Stimulated activated CD4-positive, alpha-beta T cell treated with anti-CD3 and anti-CD28 coated beads, Interleukin-12 subunit alpha, Interleukin-12 subunit beta, amount 100 ng/mL, for 48 hours (primary cell): ENCODE measurements around the gene SPATA13.

ENCODE experiments used
- DNase-seq, 3 donors: peaks; one replicate each; pipeline ENCODE4 v3.0.0-alpha.2; 2020; ENCODE audit warnings: low read depth in 2 of 3, low spot score in 1 of 3

The SPATA13 gene

DNA sequence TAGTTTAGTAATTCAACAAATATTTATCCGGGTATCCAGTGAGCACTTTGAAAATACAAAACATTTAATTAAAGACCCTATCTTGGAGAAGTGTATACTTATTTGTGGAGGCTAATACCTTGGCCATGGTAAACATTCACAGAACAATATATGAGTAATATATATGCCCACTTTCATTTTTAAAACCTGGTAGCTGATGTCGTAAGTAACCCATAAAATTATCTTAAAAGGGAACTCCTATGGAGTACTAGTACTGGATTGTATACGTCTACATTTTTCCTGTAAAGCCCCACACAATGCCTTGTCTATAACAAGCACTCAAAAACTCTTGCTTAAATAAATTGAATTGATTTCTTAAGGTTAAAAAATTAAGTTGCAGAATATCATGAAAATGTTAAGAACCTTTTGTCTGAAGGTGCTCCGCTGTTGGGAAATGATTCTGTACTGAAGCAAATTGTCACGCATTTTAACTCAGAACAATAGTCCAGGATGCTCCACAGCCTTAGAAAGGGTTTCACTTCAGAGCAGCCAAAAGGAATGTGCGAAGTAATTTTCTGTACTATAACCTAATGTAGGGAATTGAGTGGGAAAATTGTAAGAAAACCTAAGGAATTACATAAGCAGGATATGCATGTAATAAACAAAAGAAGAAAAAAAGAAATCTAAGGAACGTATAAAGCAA, 90.0 kb downstream of the SPATA13 start:
- no peak for DNase-seq

- DNase-seq = peak; percentile 56 to 77 (median 66)
Measured at GRCh38 chr13:24251525-24251924, 91.0 kb downstream of the SPATA13 start.

GRCh38 chr13:24252136-24252535, 91.6 kb downstream of the SPATA13 start:
- DNase-seq = no peak

DNA sequence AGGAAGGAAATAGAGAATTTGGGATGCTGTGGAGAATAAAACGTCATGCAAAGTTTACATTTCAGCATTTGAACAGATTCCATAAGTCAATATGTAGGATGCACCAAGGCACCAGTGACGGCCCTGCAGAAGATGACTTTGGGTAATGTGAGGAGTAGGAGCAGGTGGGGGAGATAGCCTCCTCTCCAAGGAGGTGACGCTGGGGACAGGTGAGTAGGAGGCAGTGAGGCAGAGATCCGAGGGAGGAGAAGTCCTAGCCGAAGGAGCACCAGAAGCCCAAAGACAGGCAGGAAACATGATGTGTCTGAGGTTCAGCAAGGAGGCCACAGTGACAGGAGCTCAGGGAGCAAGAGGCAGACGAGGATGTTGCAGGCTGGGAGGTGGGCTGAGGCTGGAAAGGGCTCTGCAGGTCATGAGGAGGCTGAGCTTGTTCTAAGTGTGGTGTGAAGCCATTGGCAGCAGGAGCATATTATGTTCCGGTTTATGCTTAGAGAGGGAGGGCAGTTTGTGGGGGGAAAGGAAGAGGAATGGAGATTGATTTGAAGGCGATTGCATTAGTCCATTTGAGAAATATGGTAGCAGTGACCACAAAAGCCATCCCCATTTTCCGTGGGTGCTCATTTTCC, 93.1 kb downstream of the SPATA13 start:
- no peak for DNase-seq

- DNase-seq = peak in 2 of 3 donors; percentile 52 to 61
Measured at GRCh38 chr13:24254146-24254841, 93.8 kb downstream of the SPATA13 start.

GRCh38 chr13:24257497-24257896, 97.0 kb downstream of the SPATA13 start:
- no peak for DNase-seq

- DNase-seq = no peak
Measured at GRCh38 chr13:24261566-24261965, 101.0 kb downstream of the SPATA13 start.

GRCh38 chr13:24263632-24264031, 103.1 kb downstream of the SPATA13 start:
- no peak for DNase-seq

GRCh38 chr13:24264976-24265375, 104.5 kb downstream of the SPATA13 start:
- peak; percentile 71 to 76 (median 74) for DNase-seq

DNA sequence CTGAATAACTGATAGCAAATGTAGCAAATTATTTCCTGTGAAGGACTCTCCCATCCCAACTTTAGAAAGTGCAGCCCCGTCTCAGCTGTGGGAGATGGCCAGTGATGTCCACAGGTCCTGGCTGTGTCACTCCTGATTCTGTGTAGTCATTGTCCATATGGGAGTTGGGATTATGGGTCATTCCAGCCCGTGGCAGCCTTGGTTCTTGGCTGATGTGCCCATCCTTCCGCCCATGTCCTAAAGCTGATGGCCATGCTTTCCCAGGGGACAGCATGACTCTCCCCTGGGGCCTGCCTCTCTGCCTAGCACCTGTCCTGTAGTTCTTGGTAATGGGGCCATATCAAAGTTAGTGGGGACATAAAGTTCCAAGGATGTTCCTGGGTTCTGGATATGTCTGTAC, 104.9 kb downstream of the SPATA13 start:
- no peak for DNase-seq

GRCh38 chr13:24267274-24267673, 106.8 kb downstream of the SPATA13 start:
- DNase-seq = no peak

- no peak for DNase-seq
Measured at GRCh38 chr13:24267801-24268200, 107.3 kb downstream of the SPATA13 start.

- no peak for DNase-seq
Measured at GRCh38 chr13:24269821-24270220, 109.3 kb downstream of the SPATA13 start.

- DNase-seq = no peak
Measured at GRCh38 chr13:24270639-24271141, 110.2 kb downstream of the SPATA13 start.

DNA sequence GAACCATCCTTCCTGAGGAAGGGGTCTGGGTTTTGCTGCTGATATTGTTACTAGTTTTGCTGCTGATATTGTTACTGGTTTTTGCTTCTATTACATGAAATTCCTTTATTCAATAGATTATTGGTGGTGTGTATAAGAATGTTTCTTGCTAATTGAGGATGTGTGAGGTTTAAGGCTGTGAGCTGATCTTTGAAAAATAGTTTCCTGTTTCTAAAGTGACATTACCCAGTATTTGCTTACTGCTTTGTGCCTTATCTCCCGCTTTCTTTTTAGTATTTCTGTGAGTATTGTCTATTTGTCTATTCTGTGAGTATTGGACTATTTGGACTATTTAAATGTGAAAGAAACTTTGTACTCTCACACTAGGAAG, 110.7 kb downstream of the SPATA13 start:
- DNase-seq = no peak

GRCh38 chr13:24271601-24272451, 111.3 kb downstream of the SPATA13 start:
- DNase-seq = no peak

- DNase-seq = no peak
Measured at GRCh38 chr13:24272452-24273161, 112.1 kb downstream of the SPATA13 start.

GRCh38 chr13:24273926-24274325, 113.4 kb downstream of the SPATA13 start:
- no peak for DNase-seq

- peak; percentile 62 to 71 (median 63) for DNase-seq
Measured at GRCh38 chr13:24274452-24275021, 114.0 kb downstream of the SPATA13 start.

DNA sequence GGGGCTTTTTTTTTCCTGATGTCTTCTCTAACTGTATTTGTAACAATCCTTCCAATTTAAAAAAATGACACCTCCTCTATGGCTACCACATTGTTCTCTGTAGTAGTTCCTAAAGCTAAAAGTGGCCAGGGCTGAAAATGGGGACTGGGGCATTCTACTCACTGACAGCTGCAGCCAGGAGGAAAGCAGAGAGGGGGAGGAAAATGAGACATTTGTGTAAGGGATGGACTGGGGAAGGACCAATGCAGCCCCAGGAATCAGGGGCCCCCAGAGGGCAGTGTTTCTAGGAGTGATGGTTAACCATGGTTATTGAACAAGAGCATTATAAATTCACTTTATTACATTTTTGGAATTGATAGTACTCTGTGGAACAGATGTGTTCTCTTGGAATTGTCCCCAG, 114.5 kb downstream of the SPATA13 start:
- no peak for DNase-seq
